ENCODE results near the gene CST3.

DNA sequence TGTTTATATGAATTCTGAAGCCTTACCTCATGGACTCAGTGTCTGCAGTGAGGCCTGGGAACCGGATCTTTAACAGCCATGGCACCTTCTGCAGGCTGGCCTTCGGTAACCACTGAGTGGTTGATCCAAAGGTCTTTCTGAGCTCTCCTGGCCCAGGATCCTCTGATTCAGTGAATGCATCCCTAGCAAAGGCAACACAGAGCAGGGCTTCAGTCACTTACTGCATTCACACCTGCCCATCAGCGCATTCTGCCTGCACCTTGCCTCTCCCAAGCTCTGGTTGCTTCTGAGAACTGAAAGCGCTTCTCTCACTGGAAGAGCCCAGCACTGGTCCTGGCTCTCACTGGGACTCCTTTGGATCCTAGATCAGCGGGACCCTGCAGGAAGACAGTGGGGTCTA, 23.6 kb downstream of the CST3 start:
- TF ChIP-seq, protein P1, sequence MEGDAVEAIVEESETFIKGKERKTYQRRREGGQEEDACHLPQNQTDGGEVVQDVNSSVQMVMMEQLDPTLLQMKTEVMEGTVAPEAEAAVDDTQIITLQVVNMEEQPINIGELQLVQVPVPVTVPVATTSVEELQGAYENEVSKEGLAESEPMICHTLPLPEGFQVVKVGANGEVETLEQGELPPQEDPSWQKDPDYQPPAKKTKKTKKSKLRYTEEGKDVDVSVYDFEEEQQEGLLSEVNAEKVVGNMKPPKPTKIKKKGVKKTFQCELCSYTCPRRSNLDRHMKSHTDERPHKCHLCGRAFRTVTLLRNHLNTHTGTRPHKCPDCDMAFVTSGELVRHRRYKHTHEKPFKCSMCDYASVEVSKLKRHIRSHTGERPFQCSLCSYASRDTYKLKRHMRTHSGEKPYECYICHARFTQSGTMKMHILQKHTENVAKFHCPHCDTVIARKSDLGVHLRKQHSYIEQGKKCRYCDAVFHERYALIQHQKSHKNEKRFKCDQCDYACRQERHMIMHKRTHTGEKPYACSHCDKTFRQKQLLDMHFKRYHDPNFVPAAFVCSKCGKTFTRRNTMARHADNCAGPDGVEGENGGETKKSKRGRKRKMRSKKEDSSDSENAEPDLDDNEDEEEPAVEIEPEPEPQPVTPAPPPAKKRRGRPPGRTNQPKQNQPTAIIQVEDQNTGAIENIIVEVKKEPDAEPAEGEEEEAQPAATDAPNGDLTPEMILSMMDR (conservative IDR thresholded peaks at IDR 0.05; ENCODE audit: low read depth, low read length), result no peak
- no peak for TF ChIP-seq EZH2phosphoT487 (IDR thresholded peaks at IDR 0.05; ENCODE audit: borderline replicate concordance, low read length)
